ENCODE measurements around the gene MSANTD1. TPM values are rescaled to one million over a fixed set of nuclear protein-coding genes. Genes with fewer than 3 reads are reported as not detected.

Gene MSANTD1
- total RNA-seq, 1 experiment from 2014 or later = 0.95 TPM

DNA sequence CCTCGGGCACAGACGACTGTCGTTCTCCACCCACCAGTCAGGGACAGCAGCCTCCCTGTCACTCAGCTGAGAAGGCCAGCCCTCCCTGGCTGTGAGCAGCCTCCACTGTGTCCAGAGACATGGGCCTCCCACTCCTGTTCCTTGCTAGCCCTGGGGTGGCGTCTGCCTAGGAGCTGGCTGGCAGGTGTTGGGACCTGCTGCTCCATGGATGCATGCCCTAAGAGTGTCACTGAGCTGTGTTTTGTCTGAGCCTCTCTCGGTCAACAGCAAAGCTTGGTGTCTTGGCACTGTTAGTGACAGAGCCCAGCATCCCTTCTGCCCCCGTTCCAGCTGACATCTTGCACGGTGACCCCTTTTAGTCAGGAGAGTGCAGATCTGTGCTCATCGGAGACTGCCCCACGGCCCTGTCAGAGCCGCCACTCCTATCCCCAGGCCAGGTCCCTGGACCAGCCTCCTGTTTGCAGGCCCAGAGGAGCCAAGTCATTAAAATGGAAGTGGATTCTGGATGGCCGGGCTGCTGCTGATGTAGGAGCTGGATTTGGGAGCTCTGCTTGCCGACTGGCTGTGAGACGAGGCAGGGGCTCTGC is 7.9 kb upstream of the MSANTD1 start:
- no peak overlapping the region for H3K27ac Mint-ChIP-seq (ENCODE audit: unreplicated experiment)
- intact Hi-C loops (cut with micrococcal nuclease; ENCODE audit: unreplicated experiment) = no loop called here
- no TSS peak for BruUV-seq (replicated peaks)
- no peaks in the 10 kb centered on the region for H3K27me3 ChIP-seq (replicated peaks; ENCODE audit: control insufficient read depth, insufficient read depth, low read length)
- H3K36me3 ChIP-seq (ENCODE audit: control insufficient read depth, insufficient read depth, low read length) = no peaks in the 10 kb centered on the region; the same call in 1 of the 2 replicates
- CTCF ChIA-PET = interaction anchor here (0.7 kb wide), 1 partner anchor 17 kb away, joined by 3 read pairs; no protein-coding TSS in a partner anchor
- no peaks in the 10 kb centered on the region for H3K4me1 ChIP-seq
- H3K4me3 ChIP-seq (ENCODE audit: low read depth, low read length) = no peak overlapping the region
- H3K4me3 Mint-ChIP-seq (ENCODE audit: unreplicated experiment) = no peak overlapping the region
- no peaks in the 10 kb centered on the region for H3K27me3 Mint-ChIP-seq (ENCODE audit: insufficient read depth, unreplicated experiment)
- peaks cover 41% of the 10 kb centered on the region for H3K36me3 Mint-ChIP-seq (ENCODE audit: insufficient read depth, unreplicated experiment)
- no peaks in the 10 kb centered on the region for H3K9me3 Mint-ChIP-seq (ENCODE audit: unreplicated experiment)
- no peak for DNase-seq
- H3K4me1 Mint-ChIP-seq (ENCODE audit: low read depth, unreplicated experiment) = no peaks in the 10 kb centered on the region
- H3K9me3 ChIP-seq = no peaks in the 10 kb centered on the region
- POLR2A ChIA-PET = no interaction called here
- TF ChIP-seq, protein P1, sequence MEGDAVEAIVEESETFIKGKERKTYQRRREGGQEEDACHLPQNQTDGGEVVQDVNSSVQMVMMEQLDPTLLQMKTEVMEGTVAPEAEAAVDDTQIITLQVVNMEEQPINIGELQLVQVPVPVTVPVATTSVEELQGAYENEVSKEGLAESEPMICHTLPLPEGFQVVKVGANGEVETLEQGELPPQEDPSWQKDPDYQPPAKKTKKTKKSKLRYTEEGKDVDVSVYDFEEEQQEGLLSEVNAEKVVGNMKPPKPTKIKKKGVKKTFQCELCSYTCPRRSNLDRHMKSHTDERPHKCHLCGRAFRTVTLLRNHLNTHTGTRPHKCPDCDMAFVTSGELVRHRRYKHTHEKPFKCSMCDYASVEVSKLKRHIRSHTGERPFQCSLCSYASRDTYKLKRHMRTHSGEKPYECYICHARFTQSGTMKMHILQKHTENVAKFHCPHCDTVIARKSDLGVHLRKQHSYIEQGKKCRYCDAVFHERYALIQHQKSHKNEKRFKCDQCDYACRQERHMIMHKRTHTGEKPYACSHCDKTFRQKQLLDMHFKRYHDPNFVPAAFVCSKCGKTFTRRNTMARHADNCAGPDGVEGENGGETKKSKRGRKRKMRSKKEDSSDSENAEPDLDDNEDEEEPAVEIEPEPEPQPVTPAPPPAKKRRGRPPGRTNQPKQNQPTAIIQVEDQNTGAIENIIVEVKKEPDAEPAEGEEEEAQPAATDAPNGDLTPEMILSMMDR (IDR thresholded peaks at IDR 0.05; ENCODE audit: insufficient read depth in 1 of 2, low read depth in 1 of 2, low read length in 1 of 2, severe bottlenecking in 1 of 2, unreplicated experiment in 1 of 2) = no peak

DNA sequence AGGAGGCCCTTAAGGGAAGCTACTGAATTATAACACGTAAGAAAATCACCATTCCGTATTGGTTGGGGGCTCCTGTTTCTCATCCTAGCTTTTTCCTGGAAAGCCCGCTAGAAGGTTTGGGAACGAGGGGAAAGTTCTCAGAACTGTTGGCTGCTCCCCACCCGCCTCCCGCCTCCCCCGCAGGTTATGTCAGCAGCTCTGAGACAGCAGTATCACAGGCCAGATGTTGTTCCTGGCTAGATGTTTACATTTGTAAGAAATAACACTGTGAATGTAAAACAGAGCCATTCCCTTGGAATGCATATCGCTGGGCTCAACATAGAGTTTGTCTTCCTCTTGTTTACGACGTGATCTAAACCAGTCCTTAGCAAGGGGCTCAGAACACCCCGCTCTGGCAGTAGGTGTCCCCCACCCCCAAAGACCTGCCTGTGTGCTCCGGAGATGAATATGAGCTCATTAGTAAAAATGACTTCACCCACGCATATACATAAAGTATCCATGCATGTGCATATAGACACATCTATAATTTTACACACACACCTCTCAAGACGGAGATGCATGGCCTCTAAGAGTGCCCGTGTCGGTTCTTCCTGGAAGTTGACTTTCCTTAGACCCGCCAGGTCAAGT is 6.9 kb upstream of the MSANTD1 start:
- Mint-ChIP-seq H3K4me1 (ENCODE audit: low read depth, unreplicated experiment) (no peaks in the 10 kb centered on the region), H3K27me3 (ENCODE audit: insufficient read depth, unreplicated experiment) (no peaks in the 10 kb centered on the region), H3K27ac (ENCODE audit: unreplicated experiment) (no peak overlapping the region), H3K36me3 (ENCODE audit: insufficient read depth, unreplicated experiment) (peaks cover 32% of the 10 kb centered on the region), H3K9me3 (ENCODE audit: unreplicated experiment) (no peaks in the 10 kb centered on the region), H3K4me3 (ENCODE audit: unreplicated experiment) (no peak overlapping the region)
- Histone ChIP-seq H3K27me3 (replicated peaks; ENCODE audit: control insufficient read depth, insufficient read depth, low read length) (no peaks in the 10 kb centered on the region), H3K9me3 (no peaks in the 10 kb centered on the region), H3K4me3 (ENCODE audit: low read depth, low read length) (no peak overlapping the region), H3K4me1 (no peaks in the 10 kb centered on the region), H3K36me3 (ENCODE audit: control insufficient read depth, insufficient read depth, low read length) (no peaks in the 10 kb centered on the region; the same call in 1 of the 2 replicates)
- TF ChIP-seq, protein P1 (IDR thresholded peaks at IDR 0.05; ENCODE audit: insufficient read depth in 1 of 2, low read depth in 1 of 2, low read length in 1 of 2, severe bottlenecking in 1 of 2, unreplicated experiment in 1 of 2) = no peak
- CTCF ChIA-PET = no interaction called here
- POLR2A ChIA-PET = no interaction called here
- no TSS peak for BruUV-seq (replicated peaks)
- DNase-seq = no peak
- intact Hi-C loops (cut with micrococcal nuclease; ENCODE audit: unreplicated experiment) = no loop called here

DNA sequence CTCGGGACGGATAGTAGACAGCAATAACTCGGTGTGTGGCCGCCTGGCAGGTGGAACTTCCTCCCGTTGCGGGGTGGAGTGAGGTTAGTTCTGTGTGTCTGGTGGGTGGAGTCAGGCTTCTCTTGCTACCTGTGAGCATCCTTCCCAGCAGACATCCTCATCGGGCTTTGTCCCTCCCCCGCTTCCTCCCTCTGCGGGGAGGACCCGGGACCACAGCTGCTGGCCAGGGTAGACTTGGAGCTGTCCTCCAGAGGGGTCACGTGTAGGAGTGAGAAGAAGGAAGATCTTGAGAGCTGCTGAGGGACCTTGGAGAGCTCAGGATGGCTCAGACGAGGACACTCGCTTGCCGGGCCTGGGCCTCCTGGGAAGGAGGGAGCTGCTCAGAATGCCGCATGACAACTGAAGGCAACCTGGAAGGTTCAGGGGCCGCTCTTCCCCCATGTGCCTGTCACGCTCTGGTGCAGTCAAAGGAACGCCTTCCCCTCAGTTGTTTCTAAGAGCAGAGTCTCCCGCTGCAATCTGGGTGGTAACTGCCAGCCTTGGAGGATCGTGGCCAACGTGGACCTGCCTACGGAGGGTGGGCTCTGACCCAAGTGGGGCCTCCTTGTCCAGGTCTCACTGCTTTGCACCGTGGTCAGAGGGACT is 5.7 kb upstream of the MSANTD1 start:
- DNase-seq = no peak
- no peaks in the 10 kb centered on the region for H3K27me3 ChIP-seq (replicated peaks; ENCODE audit: control insufficient read depth, insufficient read depth, low read length)
- intact Hi-C loops (cut with micrococcal nuclease; ENCODE audit: unreplicated experiment) = no loop called here
- no peaks in the 10 kb centered on the region for H3K9me3 Mint-ChIP-seq (ENCODE audit: unreplicated experiment)
- TF ChIP-seq, protein P1 (IDR thresholded peaks at IDR 0.05; ENCODE audit: insufficient read depth in 1 of 2, low read depth in 1 of 2, low read length in 1 of 2, severe bottlenecking in 1 of 2, unreplicated experiment in 1 of 2) = no peak
- CTCF ChIA-PET = no interaction called here
- H3K4me1 Mint-ChIP-seq (ENCODE audit: low read depth, unreplicated experiment) = no peaks in the 10 kb centered on the region
- no peaks in the 10 kb centered on the region; the same call in 1 of the 2 replicates for H3K36me3 ChIP-seq (ENCODE audit: control insufficient read depth, insufficient read depth, low read length)
- no peak overlapping the region for H3K4me3 Mint-ChIP-seq (ENCODE audit: unreplicated experiment)
- H3K4me1 ChIP-seq = no peaks in the 10 kb centered on the region
- H3K4me3 ChIP-seq (ENCODE audit: low read depth, low read length) = no peak overlapping the region
- H3K27me3 Mint-ChIP-seq (ENCODE audit: insufficient read depth, unreplicated experiment) = no peaks in the 10 kb centered on the region
- H3K27ac Mint-ChIP-seq (ENCODE audit: unreplicated experiment) = no peak overlapping the region
- BruUV-seq (replicated peaks) = no TSS peak
- H3K9me3 ChIP-seq = no peaks in the 10 kb centered on the region
- H3K36me3 Mint-ChIP-seq (ENCODE audit: insufficient read depth, unreplicated experiment) = peaks cover 25% of the 10 kb centered on the region
- POLR2A ChIA-PET = no interaction called here

All from Caco-2 (cell line).